Trophoblast cell (in vitro differentiated cells and primary cell): ENCODE data around the gene U2AF1L4.

Experiments used
- DNase-seq, 2 donors: peaks; one replicate each; pipeline ENCODE4 v3.0.0-alpha.2; 2016
- H2AFZ ChIP-seq: 2 replicates; pipeline ENCODE4 v1.6.1; 2013; ENCODE audit warnings: low read length, moderate library complexity, mild to moderate bottlenecking; ENCODE audit not compliant: insufficient read depth, poor library complexity
- H2AK5ac ChIP-seq: 2 replicates; pipeline ENCODE4 v1.6.1; 2013; ENCODE audit warnings: mild to moderate bottlenecking, low read length
- H2BK120ac ChIP-seq: 2 replicates; pipeline ENCODE4 v1.6.1; 2013; ENCODE audit warnings: low read length, mild to moderate bottlenecking, moderate library complexity; ENCODE audit not compliant: insufficient read depth, poor library complexity
- H2BK12ac ChIP-seq: 2 replicates; pipeline ENCODE4 v1.6.1; 2013; ENCODE audit warnings: mild to moderate bottlenecking, low read length, moderate library complexity
- H2BK5ac ChIP-seq: 2 replicates; pipeline ENCODE4 v1.6.1; 2013; ENCODE audit warnings: low read length, low read depth, moderate library complexity, mild to moderate bottlenecking; ENCODE audit not compliant: poor library complexity
- H3K14ac ChIP-seq: 2 replicates; pipeline ENCODE4 v1.6.1; 2013; ENCODE audit warnings: mild to moderate bottlenecking, low read length
- H3K18ac ChIP-seq: 2 replicates; pipeline ENCODE4 v1.6.1; 2013; ENCODE audit warnings: mild to moderate bottlenecking, low read length
- H3K23ac ChIP-seq: 2 replicates; pipeline ENCODE4 v1.6.1; 2013; ENCODE audit warnings: low read length
- H3K27ac ChIP-seq: 2 replicates; pipeline ENCODE4 v1.5.1; 2013; ENCODE audit warnings: low read depth, mild to moderate bottlenecking, inconsistent platforms, low read length, moderate library complexity
- H3K27me3 ChIP-seq: 2 replicates; pipeline ENCODE4 v1.6.1; 2013; ENCODE audit warnings: inconsistent platforms, mild to moderate bottlenecking, low read length, moderate library complexity; ENCODE audit not compliant: insufficient read depth
- H3K36me3 ChIP-seq, 2 experiments: 1 replicate in 1 of 2; 2 replicates in 1 of 2; pipeline ENCODE4 v1.6.1; 2013; ENCODE audit warnings: low read length in 2 of 2, mild to moderate bottlenecking in 2 of 2, moderate library complexity in 1 of 2; ENCODE audit not compliant: insufficient read depth in 2 of 2, control insufficient read depth in 1 of 2
- H3K4ac ChIP-seq: 2 replicates; pipeline ENCODE4 v1.6.1; 2013; ENCODE audit warnings: low read depth, mild to moderate bottlenecking, low read length, moderate library complexity
- H3K4me1 ChIP-seq, 2 experiments: 1 replicate in 1 of 2; 2 replicates in 1 of 2; pipeline ENCODE4 v1.6.1; 2013; ENCODE audit warnings: low read length in 2 of 2, mild to moderate bottlenecking in 2 of 2, moderate library complexity in 1 of 2; ENCODE audit not compliant: insufficient read depth in 2 of 2, control insufficient read depth in 1 of 2
- H3K4me2 ChIP-seq: 2 replicates; pipeline ENCODE4 v1.6.1; 2013; ENCODE audit warnings: inconsistent platforms, mild to moderate bottlenecking, low read length, moderate library complexity
- H3K4me3 ChIP-seq: 2 replicates; pipeline ENCODE4 v1.5.1; 2013; ENCODE audit warnings: mild to moderate bottlenecking, low read depth, low read length, inconsistent platforms
- H3K79me1 ChIP-seq: one replicate; pipeline ENCODE4 v1.6.1; 2013; ENCODE audit warnings: low read length
- H3K79me2 ChIP-seq: 2 replicates; pipeline ENCODE4 v1.6.1; 2013; ENCODE audit warnings: low read length, mild to moderate bottlenecking; ENCODE audit not compliant: control insufficient read depth, insufficient read depth, poor library complexity
- H3K9ac ChIP-seq: 2 replicates; pipeline ENCODE4 v1.6.1; 2013; ENCODE audit warnings: mild to moderate bottlenecking, low read length
- H3K9me3 ChIP-seq: 2 replicates; pipeline ENCODE4 v1.6.1; 2013; ENCODE audit warnings: low read depth, mild to moderate bottlenecking, control low read depth, inconsistent platforms, low read length; ENCODE audit not compliant: insufficient read depth
- H4K12ac ChIP-seq: 2 replicates; pipeline ENCODE4 v1.6.1; 2013; ENCODE audit warnings: low read depth, mild to moderate bottlenecking, low read length, moderate library complexity
- H4K8ac ChIP-seq: 2 replicates; pipeline ENCODE4 v1.6.1; 2013; ENCODE audit warnings: low read depth, mild to moderate bottlenecking, low read length, moderate library complexity
- H4K91ac ChIP-seq: one replicate; pipeline ENCODE4 v1.6.1; 2013; ENCODE audit warnings: low read depth, mild to moderate bottlenecking, low read length, moderate library complexity
- WGBS: extraction: QIAGEN DNeasy Blood & Tissue Kit; methylation state at CpG from one replicate; pipeline ENCODE4 v1.1.7; 2013; ENCODE audit warnings: missing lambda C conversion rate; ENCODE audit not compliant: insufficient read length, insufficient coverage; ENCODE audit errors: extremely low coverage; 5-methylcytosine and 5-hydroxymethylcytosine counted together

The U2AF1L4 gene

DNA sequence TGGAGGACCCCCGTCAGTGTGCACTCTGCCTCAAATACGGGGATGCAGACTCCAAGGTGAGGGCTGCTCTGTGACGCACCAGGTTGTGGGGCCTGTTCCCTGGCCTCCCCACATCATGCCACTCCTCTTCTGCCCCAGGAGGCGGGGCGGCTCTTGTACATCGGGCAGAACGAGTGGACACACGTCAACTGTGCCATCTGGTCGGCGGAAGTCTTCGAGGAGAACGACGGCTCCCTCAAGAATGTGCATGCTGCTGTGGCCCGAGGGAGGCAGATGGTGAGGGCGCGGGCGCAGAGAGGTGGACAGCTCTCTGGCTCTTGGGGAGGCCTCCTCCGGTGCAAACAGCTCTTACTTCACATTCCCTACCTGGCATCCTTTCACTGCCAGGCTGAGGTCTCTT lies 16.2 kb downstream of the U2AF1L4 start:
- Histone ChIP-seq H3K4me3 (no peak overlapping the region), H3K4me2 (no peak overlapping the region), H3K27ac (no peak overlapping the region), H3K4ac (no peak overlapping the region), H3K23ac (no peak overlapping the region), H3K14ac (no peak overlapping the region), H2BK5ac (no peak overlapping the region), H3K36me3 (peaks cover 95 to 96% of the 10 kb centered on the region in 2 experiments), H2BK12ac (no peak overlapping the region), H3K27me3 (no peaks in the 10 kb centered on the region), H2BK120ac (no peak overlapping the region), H3K18ac (no peak overlapping the region), H3K9ac (no peak overlapping the region), H4K8ac (no peak overlapping the region), H4K91ac (no peak overlapping the region), H3K4me1 (no peaks in the 10 kb centered on the region), H3K9me3 (no peaks in the 10 kb centered on the region), H3K79me1 (peaks cover under 1% of the 10 kb centered on the region), H3K79me2 (no peaks in the 10 kb centered on the region), H2AFZ (no peak overlapping the region), H4K12ac (no peak overlapping the region), H2AK5ac (no peak overlapping the region)
- no CpG with 5 or more reads among the region's 18 CpGs for WGBS
- no peak for DNase-seq

DNA sequence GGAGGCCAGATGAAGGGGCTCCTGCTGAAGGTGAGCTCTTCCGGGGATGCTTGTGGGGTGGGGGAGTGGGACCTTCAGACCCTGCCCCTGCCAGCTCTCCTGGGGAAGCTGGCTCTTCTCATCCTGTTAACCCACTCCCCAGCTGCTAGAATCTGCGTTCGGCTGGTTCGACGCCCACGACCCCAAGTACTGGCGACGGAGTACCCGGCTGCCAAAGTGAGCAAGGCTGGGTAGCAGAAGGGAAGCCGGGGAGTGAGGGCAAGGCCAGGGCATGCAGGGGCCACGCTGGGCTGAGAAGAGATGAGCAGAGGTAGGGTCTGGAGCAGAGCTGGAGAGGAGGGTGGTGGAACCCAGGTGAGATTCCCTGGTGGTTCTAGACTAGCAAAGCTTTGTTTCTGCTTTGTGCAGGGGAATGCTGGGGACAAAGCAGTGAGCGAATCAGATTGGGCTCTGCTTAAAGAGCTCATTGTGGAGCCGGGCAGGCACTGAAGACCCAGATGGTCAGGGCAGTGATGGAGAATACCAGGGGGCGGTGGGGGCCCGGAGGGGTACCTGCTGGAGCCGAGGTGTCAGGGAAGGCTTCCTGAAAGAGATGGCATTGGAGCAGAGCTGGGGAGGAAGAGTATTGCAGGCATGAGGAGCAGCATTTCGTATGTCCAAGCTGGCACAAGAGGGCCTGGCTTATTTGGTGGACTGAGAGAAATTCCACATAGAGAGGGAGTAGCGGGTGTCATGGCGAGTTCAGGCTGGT lies 17.1 kb downstream of the U2AF1L4 start:
- H3K4ac ChIP-seq: no peak overlapping the region
- no CpG with 5 or more reads among the region's 19 CpGs for WGBS
- H2BK12ac ChIP-seq: no peak overlapping the region
- no peak for DNase-seq
- H2BK120ac ChIP-seq: no peak overlapping the region
- H3K79me1 ChIP-seq: no peaks in the 10 kb centered on the region
- no peaks in the 10 kb centered on the region for H3K79me2 ChIP-seq
- H3K18ac ChIP-seq: no peak overlapping the region
- no peak overlapping the region for H3K14ac ChIP-seq
- no peak overlapping the region for H3K27ac ChIP-seq
- no peak overlapping the region for H3K4me2 ChIP-seq
- no peak overlapping the region for H4K8ac ChIP-seq
- H3K36me3 ChIP-seq: peaks cover 95 to 96% of the 10 kb centered on the region in 2 experiments
- no peaks in the 10 kb centered on the region for H3K4me1 ChIP-seq
- H4K91ac ChIP-seq: no peak overlapping the region
- no peak overlapping the region for H3K4me3 ChIP-seq
- no peak overlapping the region for H2AFZ ChIP-seq
- no peak overlapping the region for H2AK5ac ChIP-seq
- H3K27me3 ChIP-seq: no peaks in the 10 kb centered on the region
- H3K9me3 ChIP-seq: no peaks in the 10 kb centered on the region
- no peak overlapping the region for H2BK5ac ChIP-seq
- H3K23ac ChIP-seq: no peak overlapping the region
- H3K9ac ChIP-seq: no peak overlapping the region
- H4K12ac ChIP-seq: no peak overlapping the region

DNA sequence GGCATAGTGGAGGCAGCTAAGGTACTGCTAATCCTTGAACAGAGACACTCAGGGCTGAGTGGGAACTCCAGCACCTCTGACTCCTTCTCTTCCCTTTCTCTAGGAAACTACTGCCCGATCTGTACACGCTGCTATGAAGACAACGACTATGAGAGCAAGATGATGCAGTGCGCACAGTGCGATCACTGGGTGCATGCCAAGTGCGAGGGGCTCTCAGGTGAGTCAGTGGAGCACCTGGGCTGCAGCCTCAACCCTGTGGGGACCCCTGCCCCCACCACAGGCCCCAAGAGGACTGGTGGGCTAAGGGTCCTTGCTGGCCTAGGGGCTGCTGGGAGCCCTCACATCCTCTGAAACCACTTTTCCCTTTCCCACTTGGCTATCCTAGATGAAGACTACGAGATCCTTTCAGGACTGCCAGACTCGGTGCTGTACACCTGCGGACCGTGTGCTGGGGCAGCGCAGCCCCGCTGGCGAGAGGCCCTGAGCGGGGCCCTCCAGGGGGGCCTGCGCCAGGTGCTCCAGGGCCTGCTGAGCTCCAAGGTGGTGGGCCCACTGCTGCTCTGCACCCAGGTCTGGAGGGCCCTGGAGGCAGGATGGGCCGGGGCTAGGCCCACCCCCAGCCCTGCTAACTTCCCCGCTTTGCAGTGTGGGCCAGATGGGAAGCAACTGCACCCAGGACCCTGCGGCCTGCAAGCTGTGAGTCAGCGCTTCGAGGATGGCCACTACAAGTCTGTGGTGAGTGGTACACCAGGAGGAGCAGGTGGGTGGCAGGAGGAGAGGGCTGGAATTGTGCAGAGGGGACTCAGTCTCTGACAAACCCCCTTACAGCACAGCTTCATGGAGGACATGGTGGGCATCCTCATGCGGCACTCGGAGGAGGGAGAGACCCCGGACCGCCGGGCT lies 17.9 kb downstream of the U2AF1L4 start:
- H3K4me3 ChIP-seq: no peak overlapping the region
- no peak overlapping the region for H2BK120ac ChIP-seq
- H4K91ac ChIP-seq: no peak overlapping the region
- no peak overlapping the region for H2AFZ ChIP-seq
- H3K27ac ChIP-seq: no peak overlapping the region
- no peak overlapping the region for H3K23ac ChIP-seq
- no CpG with 5 or more reads among the region's 25 CpGs for WGBS
- no peak overlapping the region for H4K12ac ChIP-seq
- no peak overlapping the region for H2BK5ac ChIP-seq
- no peak overlapping the region for H3K14ac ChIP-seq
- no peaks in the 10 kb centered on the region for H3K27me3 ChIP-seq
- H3K79me2 ChIP-seq: no peaks in the 10 kb centered on the region
- no peaks in the 10 kb centered on the region for H3K4me1 ChIP-seq
- no peak overlapping the region for H2BK12ac ChIP-seq
- H3K36me3 ChIP-seq: peaks cover 97% of the 10 kb centered on the region in 2 experiments
- no peaks in the 10 kb centered on the region for H3K9me3 ChIP-seq
- H2AK5ac ChIP-seq: no peak overlapping the region
- no peak for DNase-seq
- H3K9ac ChIP-seq: no peak overlapping the region
- no peak overlapping the region for H4K8ac ChIP-seq
- H3K4ac ChIP-seq: no peak overlapping the region
- no peaks in the 10 kb centered on the region for H3K79me1 ChIP-seq
- no peak overlapping the region for H3K18ac ChIP-seq
- no peak overlapping the region for H3K4me2 ChIP-seq

DNA sequence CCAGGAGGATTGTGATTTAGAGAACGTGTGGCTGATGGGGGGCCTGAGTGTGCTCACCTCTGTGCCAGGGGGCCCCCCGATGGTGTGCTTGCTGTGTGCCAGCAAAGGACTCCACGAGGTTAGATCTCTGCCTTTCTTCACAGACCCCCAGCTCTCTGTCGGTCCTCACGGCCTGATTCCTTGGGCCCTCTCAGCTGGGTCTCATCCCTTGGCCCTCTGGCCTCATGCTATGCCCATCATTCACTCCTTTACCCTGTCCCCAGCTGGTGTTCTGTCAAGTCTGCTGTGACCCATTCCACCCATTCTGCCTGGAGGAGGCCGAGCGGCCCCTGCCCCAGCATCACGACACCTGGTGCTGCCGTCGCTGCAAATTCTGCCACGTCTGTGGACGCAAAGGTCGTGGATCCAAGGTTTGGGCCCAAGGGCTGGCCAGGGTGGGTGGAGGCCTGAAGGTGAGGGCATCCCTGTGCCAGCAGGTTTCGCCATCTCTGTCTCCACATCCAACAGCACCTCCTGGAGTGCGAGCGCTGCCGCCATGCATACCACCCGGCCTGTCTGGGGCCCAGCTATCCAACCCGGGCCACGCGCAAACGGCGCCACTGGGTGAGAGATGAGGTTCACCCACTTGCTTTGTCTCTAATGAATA lies 19.9 kb downstream of the U2AF1L4 start:
- Histone ChIP-seq H2AK5ac (no peak overlapping the region), H3K14ac (no peak overlapping the region), H3K18ac (no peak overlapping the region), H2BK120ac (no peak overlapping the region), H3K27me3 (no peaks in the 10 kb centered on the region), H3K27ac (no peak overlapping the region), H3K36me3 (peaks cover 93 to 94% of the 10 kb centered on the region in 2 experiments), H4K91ac (no peak overlapping the region), H3K9ac (no peak overlapping the region), H3K79me1 (no peaks in the 10 kb centered on the region), H2AFZ (no peak overlapping the region), H2BK12ac (no peak overlapping the region), H3K4ac (no peak overlapping the region), H3K23ac (no peak overlapping the region), H4K8ac (no peak overlapping the region), H3K4me3 (no peak overlapping the region), H3K4me1 (no peaks in the 10 kb centered on the region), H2BK5ac (no peak overlapping the region), H4K12ac (no peak overlapping the region), H3K9me3 (no peaks in the 10 kb centered on the region), H3K4me2 (no peak overlapping the region), H3K79me2 (no peaks in the 10 kb centered on the region)
- no CpG with 5 or more reads among the region's 23 CpGs for WGBS
- no peak for DNase-seq
